GM12865 (cell line): ENCODE results near the gene HES1.

Experiments
- DNase-seq: peaks from one replicate; pipeline ENCODE4 v3.0.0; 2010; ENCODE audit warnings: low read depth
- H3K4me3 ChIP-seq: 2 replicates; pipeline ENCODE4 v1.5.1; 2011; ENCODE audit warnings: mild to moderate bottlenecking, low read depth, low read length, control low read depth
- CTCF ChIP-seq: IDR thresholded peaks from 2 replicates; pipeline ENCODE4 v1.5.1; 2011; ENCODE audit warnings: low read length, control low read depth, low read depth, inconsistent platforms; ENCODE audit not compliant: insufficient read depth; ENCODE audit errors: missing control alignments

Gene HES1

DNA sequence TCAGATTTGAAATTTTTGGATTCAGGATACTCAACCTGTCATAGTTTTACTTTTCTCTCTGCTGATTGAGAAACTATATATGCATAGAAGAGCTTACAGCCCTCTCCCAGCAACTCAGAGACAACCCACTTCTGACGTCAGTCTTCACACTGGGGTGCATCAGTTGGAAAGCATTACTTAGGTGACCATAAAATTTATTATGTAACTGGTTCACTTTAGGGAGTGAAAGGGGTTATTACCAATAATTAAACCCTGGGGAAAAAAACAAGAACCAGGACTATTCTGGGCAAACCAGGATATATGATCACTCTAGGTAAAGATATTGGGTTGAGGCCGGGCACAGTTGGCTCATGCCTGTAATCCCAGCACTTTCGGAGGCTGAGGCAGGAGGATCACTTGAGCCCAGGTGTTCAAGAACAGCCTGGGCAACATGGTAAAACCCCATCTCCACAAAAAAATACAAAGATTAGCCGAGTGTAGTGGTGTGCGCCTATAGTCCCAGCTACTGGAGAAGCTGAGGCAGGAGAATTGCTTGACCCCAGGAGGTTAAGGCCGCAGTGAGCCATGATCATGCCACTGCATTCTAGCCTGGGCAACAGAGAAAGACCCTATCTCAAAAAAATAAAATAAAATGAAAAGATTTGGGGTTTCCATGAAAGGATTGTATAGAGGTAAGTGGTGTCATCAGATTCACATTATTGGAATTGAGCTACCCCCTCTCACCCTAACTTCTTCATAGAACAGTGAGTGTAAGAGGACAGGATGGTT lies 27.1 kb downstream of the HES1 start:
- no peak for TF ChIP-seq CTCF
- no peak overlapping the region for H3K4me3 ChIP-seq
- no peak for DNase-seq

DNA sequence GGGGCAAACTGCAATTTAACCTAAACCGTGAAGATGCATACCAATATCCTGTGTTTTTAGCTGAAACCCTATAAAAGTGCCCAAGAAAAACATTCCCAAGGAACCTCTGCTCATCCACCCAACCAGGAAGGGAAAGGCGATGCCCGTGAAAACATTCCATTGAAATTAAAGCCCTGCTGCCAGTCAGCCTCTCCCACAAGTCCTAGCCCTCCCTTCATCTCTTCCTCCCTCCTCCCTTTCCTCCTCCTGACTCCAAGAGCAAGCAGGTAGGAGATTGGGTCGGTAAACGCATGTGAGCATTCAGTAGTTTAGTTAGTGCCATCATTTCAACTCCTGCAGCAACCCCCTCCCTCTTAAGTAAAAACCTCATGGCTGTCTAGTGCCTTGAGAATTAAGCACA lies 27.7 kb downstream of the HES1 start:
- no peak for TF ChIP-seq CTCF

DNA sequence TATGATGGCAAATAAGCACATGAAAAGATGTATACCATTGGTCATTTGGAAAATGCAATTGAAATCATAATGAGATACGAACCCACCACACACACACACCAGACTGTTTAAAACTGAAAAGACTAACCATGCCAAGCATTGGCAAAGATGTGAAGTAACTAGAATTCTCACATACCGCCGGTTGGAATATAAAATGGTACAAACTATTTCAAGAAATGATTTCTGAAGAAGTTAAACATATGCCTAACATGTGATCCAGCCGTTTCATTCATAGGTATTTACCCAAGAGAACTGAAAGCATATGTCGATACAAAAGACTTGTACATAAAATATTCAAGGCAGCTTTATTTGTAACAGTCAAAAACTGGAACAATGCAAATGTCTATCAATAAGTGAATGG lies 28.9 kb downstream of the HES1 start:
- no peak overlapping the region for H3K4me3 ChIP-seq
- no peak for DNase-seq
- TF ChIP-seq CTCF: no peak

More for the DNA sequence above, 27.7 kb downstream of the HES1 start:
- H3K4me3 ChIP-seq: no peak overlapping the region
- DNase-seq: no peak

DNA sequence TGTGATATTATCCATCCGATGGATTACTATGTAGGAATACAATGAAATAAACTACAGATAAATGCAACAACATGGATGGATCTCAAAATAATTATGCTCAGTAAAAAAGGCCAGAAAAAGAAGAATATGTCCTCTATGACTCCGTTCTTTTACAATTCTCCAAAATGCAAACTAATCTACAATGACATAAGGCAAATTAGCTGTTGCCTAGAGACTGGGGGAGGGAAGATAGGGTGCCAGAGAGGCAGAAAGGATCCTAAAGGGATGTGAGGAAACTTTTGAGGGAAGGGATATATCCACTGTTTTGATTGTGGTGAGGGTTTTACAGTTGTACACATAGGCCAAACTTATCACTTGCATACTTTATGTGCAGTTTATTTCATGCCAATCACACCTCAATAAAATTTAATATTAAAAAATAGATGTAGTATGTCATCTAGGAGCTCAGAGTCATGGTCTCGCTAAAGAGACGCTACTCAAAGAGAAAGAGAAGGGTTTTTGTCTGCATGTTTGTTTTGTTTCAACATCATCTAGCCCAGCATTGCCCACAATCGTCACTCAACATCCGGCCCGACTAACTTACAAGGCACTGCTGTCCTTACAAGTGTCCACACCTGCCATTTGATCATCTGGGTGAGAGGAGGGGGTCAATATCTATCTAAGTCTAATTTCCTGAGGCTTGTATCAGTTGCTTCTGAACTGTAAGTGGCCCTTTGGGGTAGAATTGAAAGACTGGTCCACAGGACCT lies 29.5 kb downstream of the HES1 start:
- H3K4me3 ChIP-seq: no peak overlapping the region
- no peak for TF ChIP-seq CTCF
- DNase-seq: no peak

GRCh38 chr3:194166682-194167479 lies 30.9 kb downstream of the HES1 start:
- no peak for TF ChIP-seq CTCF
- no peak for DNase-seq
- H3K4me3 ChIP-seq: no peak overlapping the region

- no peak for DNase-seq
- no peak overlapping the region for H3K4me3 ChIP-seq
- TF ChIP-seq CTCF: no peak
Observed at GRCh38 chr3:194167480-194168282, 31.7 kb downstream of the HES1 start.
